H1 (cell line): Measurements from ENCODE around the gene PIK3C2G. TPM values are rescaled to one million over a fixed set of nuclear protein-coding genes. Genes with fewer than 3 reads are reported as not detected.

ENCODE experiments used
- CTCF ChIA-PET: fragments of 300-600 bp; sonication (Branson Sonifier 250); formaldehyde crosslinking; loops from one replicate; lab custom pipeline; 2021; ENCODE audit not compliant: partially characterized antibody; lab: Charles Lee
- POLR2A ChIA-PET: fragments of 300-600 bp; sonication (Branson Sonifier 250); formaldehyde crosslinking; loops from one replicate; lab custom pipeline; 2021; ENCODE audit warnings: inconsistent platforms; ENCODE audit not compliant: partially characterized antibody; lab: Charles Lee
- DNase-seq, 2 experiments: peaks; one replicate each; pipeline versions ENCODE4 v3.0.0 to v3.0.0-alpha.2; 2010 to 2022; ENCODE audit warnings: low spot score in 2 of 2, low read depth in 1 of 2, mixed read lengths in 1 of 2
- FAIRE-seq: peaks from 2 replicates; lab custom pipeline; 2011; peaks lifted over from hg19 to GRCh38; lab: Jason Lieb, UNC
- H2AFZ ChIP-seq: 2 replicates; pipeline ENCODE4 v1.8.1; 2012; ENCODE audit warnings: low read length, inconsistent platforms
- H2AK5ac ChIP-seq: 2 replicates; pipeline ENCODE4 v1.6.1; 2013; ENCODE audit warnings: low read depth, low read length
- H2BK120ac ChIP-seq: replicated peaks from 2 replicates; pipeline ENCODE3; 2013; ENCODE audit warnings: low read depth, low read length, inconsistent platforms
- H2BK12ac ChIP-seq: 2 replicates; pipeline ENCODE4 v1.6.1; 2013; ENCODE audit warnings: low read depth, low read length
- H2BK15ac ChIP-seq: 2 replicates; pipeline ENCODE4 v1.6.1; 2013; ENCODE audit warnings: low read length
- H2BK20ac ChIP-seq: 2 replicates; pipeline ENCODE4 v1.6.1; 2013; ENCODE audit warnings: low read length
- H2BK5ac ChIP-seq: 2 replicates; pipeline ENCODE4 v1.6.1; 2013; ENCODE audit warnings: low read depth, low read length
- H3K14ac ChIP-seq: 2 replicates; pipeline ENCODE4 v1.6.1; 2013; ENCODE audit warnings: inconsistent platforms; ENCODE audit not compliant: insufficient read length
- H3K18ac ChIP-seq: 2 replicates; pipeline ENCODE4 v1.6.1; 2013; ENCODE audit warnings: low read length; ENCODE audit errors: extremely low read depth
- H3K23ac ChIP-seq: 2 replicates; pipeline ENCODE4 v1.6.1; 2013; ENCODE audit warnings: inconsistent platforms; ENCODE audit not compliant: insufficient read length
- H3K23me2 ChIP-seq: 2 replicates; pipeline ENCODE4 v1.6.1; 2013; ENCODE audit warnings: low read depth, low read length
- H3K27ac ChIP-seq: 2 replicates; pipeline ENCODE4 v1.6.1; 2011; ENCODE audit warnings: low read depth, low read length, inconsistent platforms
- H3K27me3 ChIP-seq, 4 experiments: replicated peaks in 1 of 4; 1 replicate in 1 of 4; 2 replicates in 3 of 4; pipeline versions ENCODE4 v1.6.1 to v1.8.1; 2011 to 2013; ENCODE audit warnings: low read length in 3 of 4, mild to moderate bottlenecking in 3 of 4, inconsistent platforms in 2 of 4, mixed read lengths in 2 of 4, moderate library complexity in 1 of 4; ENCODE audit not compliant: control insufficient read depth in 3 of 4, insufficient read depth in 3 of 4; ENCODE audit errors: extremely low read depth in 1 of 4
- H3K36me3 ChIP-seq, 4 experiments: 2 replicates each; pipeline versions ENCODE4 v1.6.1 to v1.8.1; 2011 to 2013; ENCODE audit warnings: mild to moderate bottlenecking in 4 of 4, low read length in 3 of 4, moderate library complexity in 2 of 4, control low read depth in 1 of 4, inconsistent platforms in 1 of 4; ENCODE audit not compliant: insufficient read depth in 4 of 4, control insufficient read depth in 2 of 4
- H3K4ac ChIP-seq: replicated peaks from 2 replicates; pipeline ENCODE3; 2013; ENCODE audit warnings: low read length, low read depth, mixed read lengths, inconsistent platforms; ENCODE audit not compliant: insufficient read length
- H3K4me1 ChIP-seq, 4 experiments: replicated peaks in 1 of 4; 1 replicate in 1 of 4; 2 replicates in 3 of 4; pipeline versions ENCODE4 v1.6.1 to v1.8.1; 2011 to 2013; ENCODE audit warnings: low read length in 3 of 4, inconsistent platforms in 2 of 4, mixed read lengths in 1 of 4; ENCODE audit not compliant: insufficient read depth in 4 of 4, control insufficient read depth in 3 of 4
- H3K4me2 ChIP-seq, 2 experiments: 2 replicates each; pipeline versions ENCODE4 v1.6.1 to v1.8.1; 2011 to 2013; ENCODE audit warnings: low read depth in 2 of 2, low read length in 2 of 2, control low read depth in 1 of 2, inconsistent platforms in 1 of 2, mild to moderate bottlenecking in 1 of 2; ENCODE audit not compliant: insufficient read depth in 1 of 2
- H3K4me3 ChIP-seq, 4 experiments: fragments of 200-600, 300-600 bp in 1 of 4; sonication (generic), shearing (Covaris generic), sonication (Bioruptor Twin) in 1 of 4; 2 replicates each; pipeline versions ENCODE4 v1.5.1 to v1.8.1; 2011 to 2016; ENCODE audit warnings: low read length in 4 of 4, low read depth in 3 of 4, control low read depth in 2 of 4, inconsistent platforms in 2 of 4, mild to moderate bottlenecking in 2 of 4, mixed read lengths in 1 of 4, moderate library complexity in 1 of 4; ENCODE audit not compliant: insufficient read depth in 2 of 4; ENCODE audit errors: extremely low read depth in 1 of 4
- H3K56ac ChIP-seq: replicated peaks from 2 replicates; pipeline ENCODE3; 2013; ENCODE audit warnings: low read depth, mild to moderate bottlenecking, mixed read lengths, low read length, inconsistent platforms; ENCODE audit not compliant: insufficient read length
- H3K79me1 ChIP-seq: 2 replicates; pipeline ENCODE4 v1.6.1; 2013; ENCODE audit warnings: low read depth, low read length, control low read depth
- H3K79me2 ChIP-seq, 2 experiments: 2 replicates each; pipeline versions ENCODE4 v1.6.1 to v1.8.1; 2012 to 2013; ENCODE audit warnings: low read length in 2 of 2, mild to moderate bottlenecking in 2 of 2, inconsistent platforms in 1 of 2; ENCODE audit not compliant: insufficient read depth in 2 of 2, control insufficient read depth in 1 of 2
- H3K9ac ChIP-seq, 4 experiments: replicated peaks in 1 of 4; 1 replicate in 1 of 4; 2 replicates in 3 of 4; pipeline versions ENCODE4 v1.6.1 to v1.8.1; 2011 to 2013; ENCODE audit warnings: low read depth in 3 of 4, low read length in 3 of 4, control low read depth in 2 of 4, mild to moderate bottlenecking in 2 of 4, moderate library complexity in 2 of 4, inconsistent platforms in 1 of 4; ENCODE audit errors: extremely low read depth in 1 of 4
- H3K9me3 ChIP-seq, 2 experiments: 2 replicates each; pipeline versions ENCODE4 v1.6.1 to v1.8.1; 2012 to 2013; ENCODE audit warnings: mild to moderate bottlenecking in 2 of 2, moderate library complexity in 2 of 2, control low read depth in 1 of 2, inconsistent platforms in 1 of 2, low read depth in 1 of 2, low read length in 1 of 2, mixed read lengths in 1 of 2; ENCODE audit not compliant: insufficient read depth in 2 of 2
- H4K20me1 ChIP-seq, 2 experiments: replicated peaks in 1 of 2; 2 replicates each; pipeline versions ENCODE3 to v1.8.1; 2011 to 2013; ENCODE audit warnings: inconsistent platforms in 2 of 2, low read length in 2 of 2, mild to moderate bottlenecking in 1 of 2; ENCODE audit not compliant: insufficient read depth in 2 of 2, control insufficient read depth in 1 of 2
- H4K5ac ChIP-seq: 2 replicates; pipeline ENCODE4 v1.6.1; 2013; ENCODE audit warnings: low read length, low read depth, mixed read lengths, inconsistent platforms; ENCODE audit not compliant: insufficient read length
- H4K8ac ChIP-seq: 2 replicates; pipeline ENCODE4 v1.8.0; 2013; ENCODE audit warnings: mild to moderate bottlenecking, moderate library complexity, low read length, inconsistent platforms; ENCODE audit not compliant: insufficient read depth; ENCODE audit errors: extremely low read depth
- H4K91ac ChIP-seq: replicated peaks from 2 replicates; pipeline ENCODE3; 2013; ENCODE audit warnings: low read length, mixed read lengths, inconsistent platforms; ENCODE audit not compliant: insufficient read length
- WGBS, 2 experiments: shearing (Covaris generic) in 1 of 2; methylation state at CpG; one replicate each; pipeline versions ENCODE4 v1.1.6 to v1.1.7; 2013 to 2015; ENCODE audit warnings: low lambda C conversion rate in 2 of 2, mixed read lengths in 2 of 2, inconsistent platforms in 1 of 2, low coverage in 1 of 2, missing lambda C conversion rate in 1 of 2; ENCODE audit not compliant: insufficient replicate concordance in 2 of 2, insufficient coverage in 1 of 2, insufficient read length in 1 of 2; ENCODE audit errors: extremely low coverage in 1 of 2, missing lambda C conversion rate in 1 of 2; 5-methylcytosine and 5-hydroxymethylcytosine counted together
- polyA plus RNA-seq, 7 experiments: library from polyadenylated mRNA; depleted of rRNA in 3 of 7; stranded (reverse) in 5 of 7; unstranded in 2 of 7; fragments of >200 nt in 5 of 7; fragments of 200-250 nt in 2 of 7; gene quantifications; 1 replicate in 5 of 7; 2 replicates in 1 of 7; 4 replicates in 1 of 7; pipeline versions ENCODE4 v1.2.1 to v1.2.3, GENCODE V29; 2011 to 2013; ENCODE audit warnings: missing spikeins in 2 of 7, mixed read lengths in 2 of 7
- total RNA-seq: library from RNA; stranded (reverse); fragmentation: NEBNext Ultra II Directional; extraction: Animal tissue kit (Norgen Biotek cat#: 25700); gene quantifications from 2 replicates; pipeline ENCODE4 v1.2.1, GENCODE V29; 2021

Gene PIK3C2G
- total and polyA plus RNA-seq, 2 of the 8 experiments (the other 6 are each of a cell fraction or from before 2014, with no cell fraction given): not detected

- Histone ChIP-seq H3K27ac (no peak overlapping the region), H4K20me1 (no peaks in the 10 kb centered on the region), H2BK20ac (no peak overlapping the region), H2BK12ac (no peak overlapping the region), H3K4me3 (no peak overlapping the region), H3K27me3 (no peaks in the 10 kb centered on the region), H4K91ac (no peak overlapping the region), H3K4me2 (no peak overlapping the region), H3K9me3 (no peaks in the 10 kb centered on the region), H3K9ac (no peak overlapping the region), H2AFZ (peak overlapping the region; percentile 79; the same call in 1 of the 2 replicates), H2BK120ac (no peak overlapping the region), H3K56ac (no peak overlapping the region), H3K23ac (no peak overlapping the region), H3K4me1 (no peaks in the 10 kb centered on the region), H3K18ac (no peak overlapping the region), H4K5ac (no peak overlapping the region), H3K79me2 (no peaks in the 10 kb centered on the region), H3K79me1 (no peaks in the 10 kb centered on the region), H2AK5ac (no peak overlapping the region), H2BK5ac (no peak overlapping the region), H3K36me3 (no peaks in the 10 kb centered on the region), H3K4ac (no peak overlapping the region), H3K23me2 (no peaks in the 10 kb centered on the region; the same call in 1 of the 2 replicates), H2BK15ac (no peak overlapping the region), H4K8ac (no peak overlapping the region), H3K14ac (no peak overlapping the region)
- no peak for FAIRE-seq
- no peak for DNase-seq
- WGBS, 2 experiments: 85% methylated on average over 1 of the region's 1 CpG; no CpG with 5 or more reads in 1 of the 2 experiments
- ChIA-PET POLR2A (no interaction called here), CTCF (no interaction called here)
Observed at GRCh38 chr12:18546399-18546798, 285.1 kb downstream of the PIK3C2G start.
